ENCODE results near the gene SUMO3. TPM values are rescaled to one million over a fixed set of nuclear protein-coding genes. Genes with fewer than 3 reads are reported as not detected.
A peak's percentile ranks its signal among the peaks of the same experiment; 100 is the strongest.

The SUMO3 gene
- total RNA-seq, 2 donors from 2014 or later: 59.7 to 74.1 TPM

DNA sequence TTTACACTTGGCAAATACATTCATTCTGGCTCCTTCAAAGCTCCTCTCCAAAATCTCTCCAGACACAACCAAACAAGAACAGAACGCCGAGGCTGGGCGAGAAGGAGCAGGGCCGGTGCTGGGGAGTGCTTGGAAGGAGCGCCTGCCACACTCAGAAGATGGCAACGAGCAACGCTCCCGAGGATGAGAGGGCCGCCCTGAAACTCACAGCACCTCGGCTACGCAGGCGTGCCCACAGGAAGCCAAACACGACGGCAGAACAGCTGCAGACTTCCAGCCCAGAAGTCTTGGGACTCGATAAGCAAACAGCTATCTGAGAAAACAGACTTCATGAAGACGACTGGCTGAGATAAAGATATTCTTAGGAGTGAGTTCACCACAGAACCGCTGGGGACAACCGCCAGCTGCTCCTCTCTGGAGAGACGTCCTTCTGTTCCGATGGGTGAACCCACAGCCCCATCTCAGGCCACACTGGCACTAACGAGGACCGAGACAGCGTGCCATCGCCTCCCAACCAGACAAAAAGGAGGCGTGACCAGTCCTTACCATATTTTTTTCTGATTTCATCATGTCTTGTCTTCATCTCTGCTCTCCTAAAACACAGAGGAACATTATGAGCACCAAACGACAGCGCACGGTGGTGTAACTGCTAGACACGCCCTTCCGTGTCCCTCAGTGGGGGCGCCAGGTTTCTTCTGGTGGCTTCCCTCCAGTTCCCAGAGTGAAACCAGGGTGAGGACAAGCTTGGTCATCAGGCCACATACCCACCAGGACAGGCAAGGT is 37.0 kb upstream of the SUMO3 start:
- Histone ChIP-seq H3K27ac (peak overlapping the region; percentile 65 to 72), H3K4me3 (no peak overlapping the region), H3K4me1 (peaks cover 0 to 56% of the 10 kb centered on the region in 2 donors)

GRCh38 chr21:44854391-44854663 is 36.5 kb upstream of the SUMO3 start:
- Histone ChIP-seq H3K9me3 (no peaks in the 10 kb centered on the region), H3K4me3 (no peak overlapping the region), H3K4me1 (peaks cover 0 to 56% of the 10 kb centered on the region in 2 donors), H3K27ac (peak overlapping the region; percentile 65 to 72), H3K27me3 (no peaks in the 10 kb centered on the region), H3K36me3 (peaks cover 94% of the 10 kb centered on the region)
- no peak for TF ChIP-seq CTCF (IDR thresholded peaks at IDR 0.05)
- no peak for DNase-seq (ENCODE audit: low spot score)

More for the DNA sequence above, 37.0 kb upstream of the SUMO3 start:
- Histone ChIP-seq H3K36me3 (peaks cover 94% of the 10 kb centered on the region), H3K9me3 (no peaks in the 10 kb centered on the region), H3K27me3 (no peaks in the 10 kb centered on the region)
- no peak for TF ChIP-seq CTCF (IDR thresholded peaks at IDR 0.05)
- DNase-seq (ENCODE audit: low spot score): no peak

DNA sequence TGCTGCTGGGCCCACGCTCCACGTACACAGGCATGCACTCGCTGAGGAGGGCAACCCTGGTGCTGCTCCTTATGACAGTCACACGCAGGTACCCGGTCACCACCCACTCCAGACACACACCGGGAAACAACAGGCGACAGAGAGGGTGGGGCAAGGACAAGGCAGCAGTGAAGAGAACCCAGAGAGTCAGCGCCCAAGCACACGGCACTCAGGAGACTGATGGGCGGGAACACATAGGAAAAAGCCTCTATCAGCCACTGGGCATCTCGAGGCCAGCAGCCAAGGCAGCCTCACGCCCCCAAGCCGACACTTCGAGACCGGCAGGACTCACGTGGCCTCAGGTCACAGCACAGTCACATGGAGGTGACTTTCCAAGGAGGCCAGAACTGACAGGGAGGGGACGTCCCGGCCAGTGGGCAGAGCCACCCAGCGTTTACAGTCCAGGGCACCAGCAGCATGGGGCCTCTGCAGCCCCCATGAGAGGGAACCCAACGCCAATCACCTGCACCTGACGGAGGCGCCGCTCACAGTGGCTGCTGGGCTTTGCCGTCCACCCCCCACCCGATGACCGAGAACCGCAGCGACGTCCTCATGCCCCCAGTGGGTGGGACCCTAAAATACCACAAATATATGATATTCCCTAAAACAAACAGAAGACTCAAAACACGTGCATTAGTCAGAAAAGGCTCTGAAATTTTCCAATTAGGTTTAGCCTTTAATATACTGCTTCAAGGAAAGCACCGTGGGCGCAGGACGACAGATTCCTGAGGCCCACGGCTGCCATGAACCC is 35.9 kb upstream of the SUMO3 start:
- Histone ChIP-seq H3K4me3 (no peak overlapping the region), H3K9me3 (no peaks in the 10 kb centered on the region), H3K4me1 (peaks cover 0 to 53% of the 10 kb centered on the region in 2 donors), H3K36me3 (peaks cover 94% of the 10 kb centered on the region), H3K27me3 (no peaks in the 10 kb centered on the region), H3K27ac (peak overlapping the region; percentile 65 to 72)
- DNase-seq (ENCODE audit: low spot score): no peak
- TF ChIP-seq CTCF (IDR thresholded peaks at IDR 0.05): no peak

DNA sequence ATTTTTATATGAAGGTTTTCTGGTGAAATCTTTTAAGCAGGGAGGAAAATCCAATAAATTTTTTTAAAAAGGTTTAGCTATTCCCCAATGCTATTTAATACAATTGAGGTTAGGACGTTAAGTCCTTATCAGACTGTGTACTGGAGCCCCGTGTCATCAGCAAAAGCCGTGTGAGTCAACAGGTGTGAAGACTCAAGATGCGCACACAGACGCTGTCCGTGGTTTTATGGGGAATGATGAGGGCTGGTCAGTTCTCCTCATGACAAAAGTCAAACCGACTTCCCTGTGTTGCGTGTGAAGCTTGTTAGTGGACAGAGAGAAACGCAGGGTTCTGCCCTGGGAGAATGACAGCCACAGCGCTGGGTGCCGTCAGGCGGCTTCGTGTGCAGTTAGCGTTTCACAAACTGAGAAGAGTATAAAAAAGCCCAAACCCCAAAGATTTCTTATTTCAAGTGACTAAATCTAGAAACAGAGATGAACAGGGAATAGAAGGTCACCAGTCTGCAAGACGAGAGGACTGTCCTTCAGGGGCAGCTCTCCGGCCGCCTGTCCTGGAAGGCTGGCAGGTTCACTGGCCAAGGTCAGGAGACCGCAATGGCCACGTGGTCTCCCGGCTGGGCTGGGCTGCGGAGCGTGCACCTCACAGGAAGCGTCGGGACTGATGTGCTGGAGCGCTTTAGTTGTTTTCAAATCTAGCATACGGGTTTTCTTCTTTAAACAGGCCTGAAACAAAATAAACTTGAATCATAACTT is 33.2 kb upstream of the SUMO3 start:
- no peak for TF ChIP-seq CTCF (IDR thresholded peaks at IDR 0.05)
- DNase-seq (ENCODE audit: low spot score): no peak
- H3K27ac ChIP-seq: peak overlapping the region; percentile 40 to 72
- H3K27me3 ChIP-seq: no peaks in the 10 kb centered on the region
- H3K4me1 ChIP-seq: peaks cover 0 to 58% of the 10 kb centered on the region in 2 donors
- no peaks in the 10 kb centered on the region for H3K9me3 ChIP-seq
- no peak overlapping the region for H3K4me3 ChIP-seq
- H3K36me3 ChIP-seq: peaks cover 70% of the 10 kb centered on the region

GRCh38 chr21:44850208-44850800 is 32.4 kb upstream of the SUMO3 start:
- DNase-seq (ENCODE audit: low spot score): no peak
- Histone ChIP-seq H3K9me3 (no peaks in the 10 kb centered on the region), H3K27ac (peak overlapping the region in 1 of 2 donors; percentile 72), H3K27me3 (no peaks in the 10 kb centered on the region), H3K4me1 (peaks cover 0 to 66% of the 10 kb centered on the region in 2 donors), H3K36me3 (peaks cover 63% of the 10 kb centered on the region), H3K4me3 (no peak overlapping the region)
- TF ChIP-seq CTCF (IDR thresholded peaks at IDR 0.05): no peak
